ENCODE results near the gene SLC26A8.

DNA sequence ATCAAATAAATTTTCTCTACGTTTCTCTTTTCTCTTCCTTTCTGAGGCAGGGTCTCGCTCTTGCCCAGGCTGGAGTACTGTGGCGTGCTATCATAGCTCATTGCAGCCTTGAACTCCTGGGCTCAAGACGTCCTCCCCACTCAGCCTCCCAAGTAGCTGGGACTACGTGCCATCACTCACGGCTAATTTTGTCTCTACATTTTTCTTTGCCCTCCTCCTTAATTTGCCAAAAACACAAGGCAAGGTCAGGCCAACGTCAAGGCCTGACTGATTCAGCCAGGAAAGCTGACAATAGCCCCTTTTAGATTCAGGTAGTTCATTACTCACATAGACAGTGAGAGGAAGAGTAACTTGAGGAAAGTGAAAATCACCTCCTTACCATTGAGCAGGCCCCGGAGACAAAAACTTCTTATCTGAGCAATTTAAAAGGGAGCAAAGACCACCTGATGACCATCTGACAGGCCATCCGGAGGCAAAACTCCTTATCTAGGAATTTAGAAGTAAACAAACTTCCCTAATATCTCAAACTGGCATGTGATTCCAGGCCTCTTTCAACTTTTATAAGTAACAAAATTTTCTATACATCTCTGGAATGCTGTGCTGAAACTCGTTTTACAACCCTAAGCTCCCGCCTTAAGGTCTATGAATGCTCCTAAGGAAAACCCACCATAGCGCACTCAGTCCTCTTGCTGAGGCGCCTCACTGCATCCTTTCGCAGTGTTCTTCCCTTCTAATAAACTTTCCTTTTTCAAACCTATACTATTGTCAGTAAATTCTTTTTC, 61.5 kb downstream of the SLC26A8 start:
- TF ChIP-seq, protein P1, sequence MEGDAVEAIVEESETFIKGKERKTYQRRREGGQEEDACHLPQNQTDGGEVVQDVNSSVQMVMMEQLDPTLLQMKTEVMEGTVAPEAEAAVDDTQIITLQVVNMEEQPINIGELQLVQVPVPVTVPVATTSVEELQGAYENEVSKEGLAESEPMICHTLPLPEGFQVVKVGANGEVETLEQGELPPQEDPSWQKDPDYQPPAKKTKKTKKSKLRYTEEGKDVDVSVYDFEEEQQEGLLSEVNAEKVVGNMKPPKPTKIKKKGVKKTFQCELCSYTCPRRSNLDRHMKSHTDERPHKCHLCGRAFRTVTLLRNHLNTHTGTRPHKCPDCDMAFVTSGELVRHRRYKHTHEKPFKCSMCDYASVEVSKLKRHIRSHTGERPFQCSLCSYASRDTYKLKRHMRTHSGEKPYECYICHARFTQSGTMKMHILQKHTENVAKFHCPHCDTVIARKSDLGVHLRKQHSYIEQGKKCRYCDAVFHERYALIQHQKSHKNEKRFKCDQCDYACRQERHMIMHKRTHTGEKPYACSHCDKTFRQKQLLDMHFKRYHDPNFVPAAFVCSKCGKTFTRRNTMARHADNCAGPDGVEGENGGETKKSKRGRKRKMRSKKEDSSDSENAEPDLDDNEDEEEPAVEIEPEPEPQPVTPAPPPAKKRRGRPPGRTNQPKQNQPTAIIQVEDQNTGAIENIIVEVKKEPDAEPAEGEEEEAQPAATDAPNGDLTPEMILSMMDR (IDR thresholded peaks at IDR 0.05): no peak
- TF ChIP-seq POLR2A (IDR thresholded peaks at IDR 0.05): no peak
- no peak for TF ChIP-seq EP300 (IDR thresholded peaks at IDR 0.05)
